Endodermal cell (in vitro differentiated cells): Measurements from ENCODE around the gene EYA3. TPM values are rescaled to one million over a fixed set of nuclear protein-coding genes. Genes with fewer than 3 reads are reported as not detected.

Experiments used
- DNase-seq: peaks from one replicate; pipeline ENCODE4 v3.0.0-alpha.2; 2017
- H3K27ac ChIP-seq: 2 replicates; pipeline ENCODE4 v1.5.1; 2013; ENCODE audit warnings: mild to moderate bottlenecking, low read depth, low read length, moderate library complexity
- H3K27me3 ChIP-seq: 2 replicates; pipeline ENCODE4 v1.6.1; 2013; ENCODE audit warnings: mild to moderate bottlenecking, low read length, moderate library complexity; ENCODE audit not compliant: insufficient read depth, control insufficient read depth, poor library complexity, severe bottlenecking
- H3K36me3 ChIP-seq: 2 replicates; pipeline ENCODE4 v1.7.0; 2013; ENCODE audit warnings: mild to moderate bottlenecking, low read length, moderate library complexity; ENCODE audit not compliant: control insufficient read depth, insufficient read depth
- H3K4me1 ChIP-seq: one replicate; pipeline ENCODE4 v1.7.0; 2013; ENCODE audit warnings: low read length; ENCODE audit not compliant: control insufficient read depth, insufficient read depth
- H3K4me3 ChIP-seq: 2 replicates; pipeline ENCODE4 v1.5.1; 2013; ENCODE audit warnings: mild to moderate bottlenecking, low read length, moderate library complexity
- H3K9ac ChIP-seq: 2 replicates; pipeline ENCODE4 v1.6.1; 2013; ENCODE audit warnings: mild to moderate bottlenecking, low read length, moderate library complexity; ENCODE audit not compliant: poor library complexity, severe bottlenecking; ENCODE audit errors: extremely low read depth
- H3K9me3 ChIP-seq: 2 replicates; pipeline ENCODE4 v1.6.1; 2013; ENCODE audit warnings: mild to moderate bottlenecking, low read length, moderate library complexity; ENCODE audit not compliant: control insufficient read depth
- H3K27ac Mint-ChIP-seq: 2 replicates; pipeline ENCODE4 v1.8.0; 2020; ENCODE audit warnings: mixed read lengths
- H3K27me3 Mint-ChIP-seq: 2 replicates; pipeline ENCODE4 v1.8.0; 2021; ENCODE audit warnings: mild to moderate bottlenecking, mixed read lengths; ENCODE audit not compliant: insufficient read depth
- H3K36me3 Mint-ChIP-seq: 2 replicates; pipeline ENCODE4 v1.8.0; 2020; ENCODE audit warnings: low read depth, mixed read lengths
- H3K4me1 Mint-ChIP-seq: 2 replicates; pipeline ENCODE4 v1.8.0; 2020; ENCODE audit warnings: mixed read lengths
- H3K4me3 Mint-ChIP-seq: 2 replicates; pipeline ENCODE4 v1.8.0; 2020; ENCODE audit warnings: mild to moderate bottlenecking, moderate library complexity, mixed read lengths
- H3K9me3 Mint-ChIP-seq: 2 replicates; pipeline ENCODE4 v1.8.0; 2020; ENCODE audit warnings: mild to moderate bottlenecking, mixed read lengths
- WGBS, 2 experiments: methylation state at CpG; one replicate each; pipeline versions ENCODE4 v1.1.5 to v1.1.7; 2013; ENCODE audit warnings: missing lambda C conversion rate in 2 of 2, mixed read lengths in 1 of 2; ENCODE audit not compliant: insufficient coverage in 1 of 2, insufficient read length in 1 of 2; 5-methylcytosine and 5-hydroxymethylcytosine counted together
- total RNA-seq, 2 donors: library from RNA; stranded (reverse); fragmentation: NEBNext Ultra II Directional in 1 of 2; extraction: Animal tissue kit (Norgen Biotek cat#: 25700) in 1 of 2; gene quantifications; 2 replicates in 1 of 2; 3 replicates in 1 of 2; pipeline ENCODE4 v1.2.1, GENCODE V29; 2021
- TF ChIP-seq, protein P1 (sequence below): fragments of 200-600 bp; sonication (generic); conservative IDR thresholded peaks from 2 replicates; pipeline ENCODE4 v1.5.0; 2021; ENCODE audit warnings: antibody characterized with exemption, mild to moderate bottlenecking

Gene EYA3
- total RNA-seq, 2 donors from 2014 or later = 29.3 to 32.8 TPM

DNA sequence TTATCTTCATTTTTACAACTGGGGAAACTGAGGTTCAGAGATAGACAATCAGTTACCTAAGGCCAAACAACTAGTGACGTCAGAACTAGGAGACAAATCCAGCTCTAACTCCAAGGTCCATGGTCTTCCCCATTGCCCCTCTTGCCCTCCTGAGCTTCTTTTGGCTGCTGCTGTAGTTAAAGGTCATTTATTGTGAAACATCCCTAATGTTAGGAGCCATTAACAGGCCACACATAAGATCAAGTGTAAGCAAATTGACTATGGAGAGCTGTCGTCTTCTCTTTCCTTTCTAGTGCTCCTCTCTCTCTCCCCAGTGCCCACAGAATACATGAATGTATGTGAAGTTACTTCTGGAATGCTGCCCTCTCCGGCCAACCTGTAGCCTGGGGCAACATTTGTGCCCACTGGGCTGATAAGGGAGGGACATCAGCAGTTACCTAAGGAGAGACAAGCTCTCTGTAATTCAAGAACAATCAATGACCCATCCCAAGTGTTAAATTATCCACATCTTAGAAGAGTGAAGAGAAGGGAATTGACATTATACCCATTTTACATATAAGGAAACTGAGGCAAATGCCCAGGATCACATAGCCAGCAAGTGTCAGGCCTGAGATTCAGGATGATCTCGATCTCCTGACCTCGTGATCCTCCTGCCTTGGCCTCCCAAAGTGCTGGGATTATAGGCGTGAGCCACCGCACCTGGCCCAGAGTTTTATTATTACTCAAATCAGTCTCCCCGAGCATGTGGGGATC, 47.9 kb upstream of the EYA3 start:
- Histone ChIP-seq H3K9me3 (peaks cover 6% of the 10 kb centered on the region), H3K36me3 (no peaks in the 10 kb centered on the region), H3K4me1 (no peaks in the 10 kb centered on the region), H3K9ac (no peak overlapping the region), H3K4me3 (no peak overlapping the region), H3K27me3 (no peaks in the 10 kb centered on the region), H3K27ac (no peak overlapping the region)
- DNase-seq = no peak
- Mint-ChIP-seq H3K4me1 (no peaks in the 10 kb centered on the region), H3K4me3 (no peak overlapping the region), H3K36me3 (no peaks in the 10 kb centered on the region), H3K9me3 (peaks cover 14% of the 10 kb centered on the region), H3K27ac (no peak overlapping the region), H3K27me3 (peaks cover 3% of the 10 kb centered on the region)
- WGBS, 2 experiments = 90 to 94% methylated on average over 3 to 8 of the region's 8 CpGs
- TF ChIP-seq, protein P1, sequence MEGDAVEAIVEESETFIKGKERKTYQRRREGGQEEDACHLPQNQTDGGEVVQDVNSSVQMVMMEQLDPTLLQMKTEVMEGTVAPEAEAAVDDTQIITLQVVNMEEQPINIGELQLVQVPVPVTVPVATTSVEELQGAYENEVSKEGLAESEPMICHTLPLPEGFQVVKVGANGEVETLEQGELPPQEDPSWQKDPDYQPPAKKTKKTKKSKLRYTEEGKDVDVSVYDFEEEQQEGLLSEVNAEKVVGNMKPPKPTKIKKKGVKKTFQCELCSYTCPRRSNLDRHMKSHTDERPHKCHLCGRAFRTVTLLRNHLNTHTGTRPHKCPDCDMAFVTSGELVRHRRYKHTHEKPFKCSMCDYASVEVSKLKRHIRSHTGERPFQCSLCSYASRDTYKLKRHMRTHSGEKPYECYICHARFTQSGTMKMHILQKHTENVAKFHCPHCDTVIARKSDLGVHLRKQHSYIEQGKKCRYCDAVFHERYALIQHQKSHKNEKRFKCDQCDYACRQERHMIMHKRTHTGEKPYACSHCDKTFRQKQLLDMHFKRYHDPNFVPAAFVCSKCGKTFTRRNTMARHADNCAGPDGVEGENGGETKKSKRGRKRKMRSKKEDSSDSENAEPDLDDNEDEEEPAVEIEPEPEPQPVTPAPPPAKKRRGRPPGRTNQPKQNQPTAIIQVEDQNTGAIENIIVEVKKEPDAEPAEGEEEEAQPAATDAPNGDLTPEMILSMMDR = no peak

DNA sequence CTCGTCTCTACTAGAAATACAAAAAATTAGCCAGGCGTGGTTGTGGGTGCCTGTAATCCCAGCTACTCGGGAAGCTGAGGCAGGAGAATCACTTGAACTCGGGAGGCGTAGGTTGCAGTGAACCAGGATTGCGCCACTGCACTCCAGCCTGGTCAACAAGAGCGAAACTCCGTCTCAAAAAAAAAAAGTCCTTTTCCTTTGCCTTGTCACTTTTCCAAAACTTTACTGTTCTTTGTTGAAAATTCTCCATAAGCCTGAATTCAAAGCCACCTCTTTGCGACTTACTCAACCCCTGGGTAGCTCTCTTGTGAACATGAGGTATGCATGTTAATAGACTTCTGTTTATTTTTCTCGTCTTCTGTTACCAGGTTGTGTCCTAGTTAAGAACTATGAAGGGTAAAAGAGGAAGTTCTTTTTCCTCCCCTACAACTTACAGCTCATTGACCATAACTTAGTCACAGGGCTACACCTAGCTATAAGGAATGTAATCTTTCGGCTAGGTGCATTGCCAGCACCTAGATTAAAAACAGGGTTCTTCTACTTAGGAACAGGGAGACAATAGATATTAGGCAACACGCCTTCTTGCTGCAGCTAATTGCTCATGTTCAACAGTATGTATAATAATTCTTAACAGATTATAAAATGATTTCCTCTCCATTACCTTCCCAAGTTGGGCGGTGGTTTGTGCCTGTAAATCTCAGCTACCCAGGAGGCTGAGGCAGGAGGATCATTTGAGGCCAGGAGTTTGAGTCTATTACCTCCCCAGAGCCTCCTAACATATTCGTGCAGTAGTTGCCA, 47.2 kb upstream of the EYA3 start:
- peaks cover 6% of the 10 kb centered on the region for H3K9me3 ChIP-seq
- no peak overlapping the region for H3K4me3 ChIP-seq
- Mint-ChIP-seq H3K27ac (no peak overlapping the region), H3K4me1 (no peaks in the 10 kb centered on the region), H3K27me3 (peaks cover 3% of the 10 kb centered on the region), H3K9me3 (peaks cover 14% of the 10 kb centered on the region), H3K4me3 (no peak overlapping the region), H3K36me3 (no peaks in the 10 kb centered on the region)
- H3K27ac ChIP-seq = no peak overlapping the region
- 90 to 93% methylated on average over 11 to 14 of the region's 14 CpGs for WGBS, 2 experiments
- no peaks in the 10 kb centered on the region for H3K27me3 ChIP-seq
- no peaks in the 10 kb centered on the region for H3K36me3 ChIP-seq
- no peak overlapping the region for H3K9ac ChIP-seq
- H3K4me1 ChIP-seq = no peaks in the 10 kb centered on the region
- DNase-seq = no peak
- TF ChIP-seq, protein P1 = no peak

DNA sequence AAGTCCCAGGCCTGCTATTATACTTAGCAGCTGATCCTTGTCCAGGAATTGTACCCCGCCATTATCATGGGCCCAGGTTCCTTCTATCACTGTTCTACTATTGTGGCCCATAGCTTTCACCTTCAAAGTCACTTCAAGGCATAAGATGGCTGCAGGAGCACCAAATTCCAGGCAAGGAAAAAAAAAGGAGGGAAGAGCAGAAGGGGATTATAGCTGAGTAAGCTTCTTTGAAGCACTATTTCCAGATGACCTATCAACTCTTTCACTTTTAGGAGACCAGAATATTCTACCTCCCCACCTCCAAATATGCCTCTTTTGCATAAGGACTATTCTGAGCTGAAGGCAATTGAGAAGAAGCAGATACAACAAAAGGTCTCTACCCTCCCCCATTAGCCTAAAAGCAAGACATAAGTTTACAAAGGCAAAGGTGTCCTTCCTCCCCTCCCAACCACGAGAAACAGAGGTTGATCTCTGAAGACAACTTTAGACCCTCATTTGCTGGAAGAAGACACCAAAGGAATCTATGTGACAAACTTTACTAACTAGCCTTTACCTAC, 46.3 kb upstream of the EYA3 start:
- no peaks in the 10 kb centered on the region for H3K27me3 ChIP-seq
- no peak overlapping the region for H3K4me3 ChIP-seq
- TF ChIP-seq, protein P1 = no peak
- Mint-ChIP-seq H3K27ac (no peak overlapping the region), H3K9me3 (peaks cover 14% of the 10 kb centered on the region), H3K4me3 (no peak overlapping the region), H3K36me3 (no peaks in the 10 kb centered on the region), H3K4me1 (no peaks in the 10 kb centered on the region), H3K27me3 (peaks cover 3% of the 10 kb centered on the region)
- WGBS, 2 experiments = 85 to 100% methylated on average over 1 to 2 of the region's 2 CpGs
- no peak for DNase-seq
- H3K9me3 ChIP-seq = peaks cover 6% of the 10 kb centered on the region
- H3K27ac ChIP-seq = no peak overlapping the region
- H3K4me1 ChIP-seq = no peaks in the 10 kb centered on the region
- H3K9ac ChIP-seq = no peak overlapping the region
- H3K36me3 ChIP-seq = no peaks in the 10 kb centered on the region
